ENCODE data around the gene MCOLN1.

- no peak for TF ChIP-seq POLR2A (IDR thresholded peaks at IDR 0.05; ENCODE audit: low read depth, low read length)
- TF ChIP-seq EZH2 (IDR thresholded peaks at IDR 0.05; ENCODE audit: borderline replicate concordance, low read depth, low read length, severe bottlenecking) = no peak
- TF ChIP-seq, protein P1, sequence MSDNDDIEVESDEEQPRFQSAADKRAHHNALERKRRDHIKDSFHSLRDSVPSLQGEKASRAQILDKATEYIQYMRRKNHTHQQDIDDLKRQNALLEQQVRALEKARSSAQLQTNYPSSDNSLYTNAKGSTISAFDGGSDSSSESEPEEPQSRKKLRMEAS (IDR thresholded peaks at IDR 0.05; ENCODE audit: insufficient read depth, insufficient read length) = no peak
- TF ChIP-seq CTCF (IDR thresholded peaks at IDR 0.05; ENCODE audit: extremely low read depth in 1 of 2, insufficient read depth in 1 of 2, low read depth in 1 of 2, low read length in 2 of 2) = no peak
- TF ChIP-seq JUN (IDR thresholded peaks at IDR 0.05; ENCODE audit: borderline replicate concordance, insufficient read depth, insufficient read length, low read depth) = no peak
These were observed 7.4 kb downstream of the MCOLN1 start for GRCh38 chr19:7529610-7530490.
